Esophagus (tissue), 2 donors: ENCODE data around the gene TAS1R1. TPM values are rescaled to one million over a fixed set of nuclear protein-coding genes. Genes with fewer than 3 reads are reported as not detected.

ENCODE experiments used
- H3K27ac ChIP-seq, 2 donors: one replicate each; pipeline ENCODE4 v1.5.1; 2013; ENCODE audit warnings: low read depth in 2 of 2, mild to moderate bottlenecking in 2 of 2, inconsistent platforms in 1 of 2, low read length in 1 of 2, moderate library complexity in 1 of 2
- H3K27me3 ChIP-seq, 2 donors: one replicate each; pipeline ENCODE4 v1.6.1; 2013; ENCODE audit warnings: low read length in 2 of 2, control low read depth in 1 of 2, mild to moderate bottlenecking in 1 of 2; ENCODE audit not compliant: insufficient read depth in 2 of 2, control insufficient read depth in 1 of 2
- H3K36me3 ChIP-seq, 2 donors: one replicate each; pipeline ENCODE4 v1.6.1; 2013; ENCODE audit warnings: low read length in 1 of 2; ENCODE audit not compliant: control insufficient read depth in 2 of 2, insufficient read depth in 2 of 2
- H3K4me1 ChIP-seq, 2 donors: one replicate each; pipeline ENCODE4 v1.6.1; 2013; ENCODE audit warnings: low read length in 1 of 2; ENCODE audit not compliant: control insufficient read depth in 2 of 2, insufficient read depth in 2 of 2
- H3K4me3 ChIP-seq, 2 donors: one replicate each; pipeline ENCODE4 v1.5.1; 2013; ENCODE audit warnings: low read length in 2 of 2, mild to moderate bottlenecking in 2 of 2, low read depth in 1 of 2, moderate library complexity in 1 of 2
- H3K9me3 ChIP-seq, 2 donors: one replicate each; pipeline ENCODE4 v1.6.1; 2013; ENCODE audit warnings: mild to moderate bottlenecking in 2 of 2, low read depth in 1 of 2, low read length in 1 of 2, moderate library complexity in 1 of 2; ENCODE audit not compliant: control insufficient read depth in 2 of 2, insufficient read depth in 1 of 2
- WGBS, 2 donors: extraction: QIAGEN DNeasy Blood & Tissue Kit; methylation state at CpG; one replicate each; pipeline ENCODE4 v1.1.7; 2013; 5-methylcytosine and 5-hydroxymethylcytosine counted together
- polyA plus RNA-seq, 2 donors: library from polyadenylated mRNA; stranded (reverse); fragments of 200-250 nt; gene quantifications; one replicate each; pipeline ENCODE4 v1.2.3, GENCODE V29; 2013
- donor health status: healthy with polysubstance abuse.
- donor health status: Bipolar disorder and iron deficiency.

TAS1R1 gene
- polyA plus RNA-seq, 2 donors, result 0.02 to 0.04 TPM

DNA sequence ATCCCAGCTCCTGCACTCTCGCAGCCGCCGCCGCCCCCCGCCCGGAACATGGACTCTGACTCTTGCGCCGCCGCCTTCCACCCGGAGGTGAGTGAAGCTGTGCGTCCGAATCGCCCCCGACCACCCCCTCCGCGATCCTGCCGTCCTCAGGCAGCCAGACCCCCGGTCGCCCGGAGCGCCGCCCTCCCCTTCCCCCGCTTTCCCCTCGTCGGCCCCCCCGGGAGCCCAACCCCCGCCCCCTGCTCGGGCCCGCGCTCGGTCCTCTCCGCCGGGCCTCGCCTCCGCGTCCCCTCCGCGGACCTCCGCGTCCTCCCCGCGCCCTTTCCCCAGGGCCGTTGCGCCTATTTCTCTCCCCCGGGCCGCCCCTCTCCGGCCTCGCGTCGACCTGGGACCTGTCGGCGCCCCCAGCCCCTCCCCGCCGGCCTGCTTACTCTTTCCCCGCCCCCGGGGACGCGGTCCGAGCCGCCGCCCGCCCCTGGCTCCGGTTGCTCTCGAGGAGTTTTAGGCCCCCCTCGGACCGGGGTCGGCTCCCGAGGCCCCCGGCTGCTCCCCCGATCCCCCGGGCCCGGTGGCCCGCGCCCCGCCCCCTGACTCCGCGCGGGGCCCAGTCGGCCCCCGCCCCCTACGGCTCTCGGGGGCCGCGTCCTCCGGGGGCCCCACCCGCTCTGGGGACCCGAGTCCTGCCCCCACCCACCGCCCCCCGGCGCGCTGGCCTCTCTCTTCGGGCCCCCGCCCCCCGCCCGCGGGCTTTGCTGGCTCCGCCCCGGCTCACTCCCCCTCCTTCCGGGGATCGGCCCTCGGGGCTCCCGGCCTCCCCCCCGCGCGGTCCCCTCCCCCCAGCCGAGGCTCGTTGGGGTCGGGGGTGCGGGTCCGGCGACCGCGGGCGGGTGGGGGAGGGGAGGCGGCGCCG is 59.2 kb downstream of the TAS1R1 start:
- Histone ChIP-seq H3K27ac (peak overlapping the region; percentile 86 to 93), H3K9me3 (no peaks in the 10 kb centered on the region), H3K27me3 (no peaks in the 10 kb centered on the region), H3K4me3 (peak overlapping the region; percentile 82 to 90), H3K4me1 (peaks cover 0 to 2% of the 10 kb centered on the region in 2 donors), H3K36me3 (peaks cover 0 to 3% of the 10 kb centered on the region in 2 donors)
- WGBS, 2 donors, result 1 to 3% methylated on average over 60 to 117 of the region's 117 CpGs

DNA sequence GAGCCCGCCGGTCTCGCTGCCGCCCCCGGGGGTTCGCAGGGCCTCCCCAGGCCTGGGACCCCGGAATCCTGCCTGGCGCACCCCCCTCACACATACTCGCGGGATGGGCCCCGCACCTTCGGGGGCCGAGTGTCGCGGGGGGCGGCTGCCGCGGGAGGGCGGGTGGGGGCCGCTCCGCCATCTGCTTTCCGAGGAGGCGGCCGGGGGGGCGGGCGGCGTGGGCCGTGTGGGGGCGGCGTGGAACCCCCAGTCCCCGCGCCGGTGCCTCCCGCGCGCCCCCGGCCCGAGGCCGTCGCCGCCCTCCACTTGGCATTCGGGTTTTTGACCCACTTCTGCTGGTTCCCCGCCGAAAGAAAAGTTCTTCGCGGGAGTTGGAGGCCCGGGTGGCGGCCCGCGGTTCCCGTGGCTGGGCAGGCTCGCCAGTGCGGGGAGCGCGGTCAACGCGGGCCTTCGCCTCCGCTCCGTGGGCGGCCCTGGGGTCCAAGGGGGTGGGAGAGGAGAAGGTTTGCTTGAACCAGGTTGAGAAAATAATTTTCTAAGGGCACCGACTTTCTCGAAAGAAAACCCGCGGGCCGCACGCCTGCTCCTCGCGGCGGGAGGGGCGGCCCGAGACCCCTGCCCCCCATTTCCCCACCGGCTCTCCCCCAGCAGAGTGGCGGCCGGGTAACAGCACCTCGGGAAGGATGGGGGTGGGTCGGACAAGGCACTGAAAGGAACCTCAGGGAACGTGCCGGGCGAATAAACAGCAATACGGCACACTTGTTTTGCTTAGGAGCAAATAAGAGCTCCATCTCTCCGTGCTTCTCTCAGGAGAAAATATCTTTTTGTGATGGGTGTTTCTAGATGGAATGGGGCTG is 60.0 kb downstream of the TAS1R1 start:
- peak overlapping the region; percentile 86 to 93 for H3K27ac ChIP-seq
- 1 to 2% methylated on average over 53 to 82 of the region's 82 CpGs for WGBS, 2 donors

DNA sequence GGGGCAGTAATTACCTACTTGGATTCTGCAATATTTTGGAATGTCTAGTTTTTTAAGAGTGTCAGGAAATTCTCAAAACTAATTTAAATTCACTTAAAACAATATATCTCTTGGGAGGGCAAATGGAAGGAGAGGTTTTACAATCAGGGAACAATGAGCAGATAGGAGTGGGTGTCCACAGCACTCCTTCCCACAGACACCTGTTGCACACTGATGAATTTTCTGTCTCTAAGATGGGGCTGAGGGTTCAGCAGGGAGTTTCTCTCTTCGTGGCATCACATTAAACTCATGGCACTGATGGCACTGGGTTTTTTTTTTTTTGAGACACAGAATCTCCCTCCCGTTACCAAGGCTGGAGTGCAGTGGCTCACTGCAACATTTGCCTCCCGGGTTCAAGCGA is 63.9 kb downstream of the TAS1R1 start:
- H3K27me3 ChIP-seq, result no peaks in the 10 kb centered on the region
- H3K27ac ChIP-seq, result no peak overlapping the region
- H3K4me3 ChIP-seq, result no peak overlapping the region
- H3K36me3 ChIP-seq, result peaks cover 9 to 33% of the 10 kb centered on the region in 2 donors
- WGBS, 2 donors, result 95 to 97% methylated on average over 4 of the region's 4 CpGs
- no peaks in the 10 kb centered on the region for H3K4me1 ChIP-seq
- H3K9me3 ChIP-seq, result no peaks in the 10 kb centered on the region

More for the DNA sequence above, 60.0 kb downstream of the TAS1R1 start:
- H3K4me3 ChIP-seq, result peak overlapping the region; percentile 82 to 90
- no peaks in the 10 kb centered on the region for H3K9me3 ChIP-seq
- H3K4me1 ChIP-seq, result peaks cover 0 to 2% of the 10 kb centered on the region in 2 donors
- no peaks in the 10 kb centered on the region for H3K27me3 ChIP-seq
- H3K36me3 ChIP-seq, result peaks cover 3 to 11% of the 10 kb centered on the region in 2 donors

DNA sequence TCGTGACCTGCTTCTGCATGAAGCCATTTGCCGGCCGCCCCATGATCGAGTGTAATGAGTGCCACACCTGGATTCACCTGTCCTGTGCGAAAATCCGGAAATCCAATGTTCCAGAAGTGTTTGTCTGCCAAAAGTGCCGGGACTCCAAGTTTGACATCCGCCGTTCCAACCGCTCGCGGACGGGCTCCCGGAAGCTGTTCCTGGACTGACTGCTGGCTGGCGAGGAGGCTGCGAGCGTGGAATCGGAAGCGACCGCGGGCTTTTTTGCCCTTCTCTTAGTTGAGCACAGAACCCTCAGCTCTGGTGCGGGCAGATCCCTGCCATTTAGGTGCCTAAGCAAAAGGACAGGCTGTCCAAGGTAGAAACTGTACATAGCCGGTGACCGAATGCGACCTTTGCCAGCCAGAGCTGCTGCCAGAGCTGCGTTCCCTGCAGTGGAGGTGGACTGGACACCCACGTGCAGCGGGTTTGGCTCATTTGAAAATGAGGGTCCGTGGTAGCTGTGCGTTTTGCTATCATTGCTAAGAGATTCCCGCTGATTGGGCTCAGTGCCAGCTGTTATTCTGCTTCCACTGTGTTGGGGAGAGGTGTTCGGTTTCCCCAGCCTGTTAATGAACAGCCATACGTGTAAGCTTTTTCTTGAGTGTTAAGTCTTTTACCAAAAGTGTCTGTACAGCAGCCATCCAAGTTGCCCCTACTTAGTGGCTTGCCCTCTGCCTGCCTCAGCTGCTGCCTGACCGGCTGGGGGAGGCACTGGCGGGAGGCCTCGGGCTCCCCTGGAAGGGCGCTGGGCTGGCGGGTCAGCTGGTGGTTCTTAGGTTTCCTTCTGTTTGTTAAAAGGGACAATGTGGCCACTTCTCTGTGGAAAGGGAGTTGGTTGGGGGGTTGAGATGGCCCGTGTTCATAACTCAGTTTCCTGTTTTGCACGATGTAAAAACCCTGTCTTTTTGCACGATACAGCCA is 66.6 kb downstream of the TAS1R1 start:
- peaks cover 9 to 35% of the 10 kb centered on the region in 2 donors for H3K36me3 ChIP-seq
- 90% methylated on average over 41 of the region's 41 CpGs for WGBS, 2 donors
- no peaks in the 10 kb centered on the region for H3K4me1 ChIP-seq
- H3K4me3 ChIP-seq, result no peak overlapping the region
- H3K9me3 ChIP-seq, result no peaks in the 10 kb centered on the region
- no peaks in the 10 kb centered on the region for H3K27me3 ChIP-seq
- no peak overlapping the region for H3K27ac ChIP-seq

DNA sequence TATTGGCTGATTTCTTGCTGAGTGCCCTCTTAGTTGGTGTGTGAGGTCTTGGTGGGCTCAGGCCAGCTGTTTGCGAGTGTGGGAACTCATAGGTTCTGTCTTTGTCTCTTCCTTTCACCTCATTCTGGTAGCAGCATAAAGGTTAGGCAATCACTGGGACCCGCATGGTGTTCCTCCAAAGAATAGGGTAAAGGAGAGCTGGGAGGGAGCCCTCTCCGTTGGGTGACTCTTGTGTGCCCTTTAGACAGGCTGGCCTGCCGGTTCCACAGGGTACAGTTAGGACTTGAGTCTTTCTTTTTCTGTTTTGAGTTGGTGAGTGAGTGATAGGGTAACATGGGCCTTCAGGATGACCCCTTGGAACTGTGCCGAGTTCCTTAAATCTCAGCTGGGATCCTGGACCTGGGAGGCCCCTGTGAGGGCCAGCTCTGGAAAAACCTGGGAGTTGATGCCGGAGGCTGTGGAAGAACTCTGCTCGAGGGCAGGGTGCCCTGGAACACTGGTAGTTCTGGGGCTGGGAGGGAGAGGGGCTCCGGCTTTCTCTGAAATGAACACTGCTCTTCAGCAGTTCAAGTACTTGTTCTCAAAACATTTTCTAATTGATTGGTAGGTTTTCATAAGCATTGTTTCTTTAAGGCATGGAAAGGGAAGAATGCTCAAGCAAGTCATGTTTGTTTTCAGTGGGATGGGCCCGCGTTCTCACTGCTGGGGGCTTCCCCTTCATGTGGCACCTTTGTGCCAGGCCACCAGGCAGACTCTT is 67.5 kb downstream of the TAS1R1 start:
- Histone ChIP-seq H3K27me3 (no peaks in the 10 kb centered on the region), H3K4me3 (no peak overlapping the region), H3K36me3 (peaks cover 9 to 34% of the 10 kb centered on the region in 2 donors), H3K27ac (peak overlapping the region in 1 of 2 donors; percentile 8), H3K9me3 (no peaks in the 10 kb centered on the region), H3K4me1 (no peaks in the 10 kb centered on the region)
- WGBS, 2 donors, result 81% methylated on average over 10 of the region's 10 CpGs

DNA sequence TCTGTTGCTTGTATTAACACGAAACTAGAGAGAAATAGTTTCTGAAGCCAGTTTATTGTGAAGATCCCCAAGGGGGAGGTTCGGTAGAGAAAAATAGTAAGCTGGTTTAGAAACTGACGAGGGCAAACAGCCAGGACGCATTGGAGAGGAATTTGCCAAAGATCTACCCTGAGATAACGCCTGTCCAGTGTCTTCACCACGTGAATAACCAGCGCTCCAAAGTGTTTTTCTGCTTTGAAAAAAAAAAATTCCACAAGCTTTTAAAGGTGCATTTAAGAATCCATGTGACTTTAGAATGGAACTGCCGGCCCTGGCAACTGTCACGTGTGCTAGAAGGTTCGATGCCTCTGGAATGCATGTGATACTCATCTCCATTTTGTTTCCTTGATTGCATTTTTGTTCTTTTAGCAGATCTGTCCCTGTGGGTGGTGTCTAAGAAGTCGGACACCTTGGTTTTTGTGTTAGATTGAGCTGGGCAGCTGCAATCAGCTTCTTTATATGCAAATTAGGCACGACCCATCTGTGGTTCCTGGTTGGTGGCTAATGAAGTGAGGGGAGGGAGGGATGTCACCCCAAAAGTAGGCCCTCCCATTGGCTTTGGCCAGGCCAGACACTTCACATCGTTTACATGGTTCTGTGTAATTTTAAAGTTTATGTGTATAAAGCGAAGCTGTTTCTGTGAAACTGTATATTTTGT is 68.3 kb downstream of the TAS1R1 start:
- no peaks in the 10 kb centered on the region for H3K9me3 ChIP-seq
- H3K4me3 ChIP-seq, result no peak overlapping the region
- H3K4me1 ChIP-seq, result no peaks in the 10 kb centered on the region
- H3K36me3 ChIP-seq, result peaks cover 9 to 35% of the 10 kb centered on the region in 2 donors
- WGBS, 2 donors, result 69 to 76% methylated on average over 14 of the region's 14 CpGs
- no peaks in the 10 kb centered on the region for H3K27me3 ChIP-seq
- H3K27ac ChIP-seq, result no peak overlapping the region

DNA sequence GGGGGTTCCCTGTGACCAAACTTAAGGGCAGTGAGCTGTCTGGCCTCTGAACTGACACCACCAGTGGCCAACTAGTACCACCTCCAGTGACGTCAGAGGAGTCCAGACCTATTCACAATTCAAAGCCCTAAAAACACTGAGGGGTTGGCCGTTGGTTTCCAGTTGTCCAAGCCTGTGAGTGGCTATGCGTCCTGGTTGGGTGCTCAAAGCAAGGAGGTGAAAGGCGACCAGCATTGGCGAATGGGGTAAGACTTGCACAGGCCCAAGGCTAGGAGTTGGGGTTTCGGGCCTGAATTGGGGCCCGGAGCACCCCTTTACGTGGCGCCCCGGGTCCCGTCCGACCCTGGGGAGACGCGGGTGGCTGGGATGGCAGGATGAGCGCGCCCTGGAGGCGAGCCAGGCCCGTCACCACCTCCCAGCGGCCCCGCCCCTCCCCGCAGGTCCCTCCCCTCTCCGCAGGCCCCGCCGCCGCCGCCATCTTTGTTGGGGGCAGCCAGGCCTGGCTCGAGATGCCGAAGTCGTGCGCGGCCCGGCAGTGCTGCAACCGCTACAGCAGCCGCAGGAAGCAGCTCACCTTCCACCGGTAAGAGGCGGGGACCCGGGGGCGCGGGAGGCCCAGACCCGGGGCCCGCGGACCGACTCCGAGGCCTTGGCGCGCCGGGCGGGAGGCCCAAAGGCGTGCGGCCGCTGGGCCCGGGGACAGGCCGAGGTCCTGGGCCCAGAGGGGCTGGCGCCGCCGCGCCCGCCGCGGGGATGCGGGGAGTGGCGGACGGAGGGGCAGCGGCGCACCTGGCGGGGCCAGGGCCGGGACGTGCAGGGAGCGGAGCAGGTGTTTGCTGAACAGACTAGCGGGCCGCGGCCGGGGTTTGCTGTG is 69.8 kb downstream of the TAS1R1 start, which contains the start of gene THAP3:
TSS of gene THAP3 (plus strand) at position 159 of the 874 bp plus-strand sequence. CDS start at position 510, 351 bp downstream.
- Histone ChIP-seq H3K4me1 (no peaks in the 10 kb centered on the region), H3K27me3 (no peaks in the 10 kb centered on the region), H3K9me3 (no peaks in the 10 kb centered on the region), H3K27ac (peak within 1 kb of the TSS; percentile 92 to 93), H3K36me3 (peaks cover 8 to 42% of the 10 kb centered on the region in 2 donors), H3K4me3 (peak within 1 kb of the TSS; percentile 60 to 91)
- WGBS, 2 donors, result 2% methylated on average over 58 to 73 of the region's 73 CpGs
